Upper lobe of right lung (tissue), 1 donor: ENCODE measurements around the gene CALY. TPM values are rescaled to one million over a fixed set of nuclear protein-coding genes. Genes with fewer than 3 reads are reported as not detected.

Source experiments
- ATAC-seq: fragments of 200-7000 bp; cut with Tn5 transposase; one replicate; pipeline ENCODE4 v1.9.1; 2020; ENCODE audit warnings: mild to moderate bottlenecking, moderate library complexity
- DNase-seq: peaks from one replicate; pipeline ENCODE4 v3.0.0-alpha.2; 2020
- H3K27ac ChIP-seq: fragments of 200-600 bp; one replicate; pipeline ENCODE4 v1.8.0; 2022
- H3K27me3 ChIP-seq: fragments of 200-600 bp; one replicate; pipeline ENCODE4 v1.8.0; 2022; ENCODE audit warnings: mild to moderate bottlenecking
- H3K36me3 ChIP-seq: fragments of 200-600 bp; one replicate; pipeline ENCODE4 v1.8.0; 2022
- H3K4me1 ChIP-seq: fragments of 200-600 bp; one replicate; pipeline ENCODE4 v1.8.0; 2022
- H3K4me3 ChIP-seq: fragments of 200-600 bp; one replicate; pipeline ENCODE4 v1.8.0; 2022; ENCODE audit warnings: mild to moderate bottlenecking
- H3K9me3 ChIP-seq: fragments of 200-600 bp; one replicate; pipeline ENCODE4 v1.8.0; 2022
- CTCF ChIP-seq: fragments of 200-600 bp; IDR thresholded peaks from one replicate; pipeline ENCODE4 v1.8.0; 2022; ENCODE audit warnings: antibody characterized with exemption
- intact Hi-C: fragments of 100-400 bp; cut with DNase I; formaldehyde crosslinking; loops from one replicate; pipeline ENCODE4 v1.11.0; 2022
- total RNA-seq: library from RNA; stranded (reverse); fragmentation: NEBNext Ultra II Directional; extraction: Animal tissue kit (Norgen Biotek cat#: 25700); gene quantifications from one replicate; pipeline ENCODE4 v1.2.1, GENCODE V29; 2021
- donor health status: DM: no; HTN: yes; CAD: no; lungs with severe emphysema.

CALY gene
- total RNA-seq, 1 donor from 2014 or later = not detected

- Histone ChIP-seq H3K36me3 (no peaks in the 10 kb centered on the region), H3K4me3 (no peak overlapping the region), H3K4me1 (peaks cover 11% of the 10 kb centered on the region), H3K27me3 (no peaks in the 10 kb centered on the region), H3K9me3 (no peaks in the 10 kb centered on the region), H3K27ac (no peak overlapping the region)
- ATAC-seq = no peak
- intact Hi-C loops = no loop called here
- TF ChIP-seq CTCF = no peak
- no peak for DNase-seq
These were observed 18.1 kb upstream of the CALY start for GRCh38 chr10:133354672-133355240.

GRCh38 chr10:133353988-133354605, 17.4 kb upstream of the CALY start:
- H3K27me3 ChIP-seq = no peaks in the 10 kb centered on the region
- no peaks in the 10 kb centered on the region for H3K9me3 ChIP-seq
- DNase-seq (no peak), ATAC-seq (no peak)
- peaks cover 11% of the 10 kb centered on the region for H3K4me1 ChIP-seq
- no peak overlapping the region for H3K27ac ChIP-seq
- intact Hi-C loops = no loop called here
- no peaks in the 10 kb centered on the region for H3K36me3 ChIP-seq
- TF ChIP-seq CTCF = no peak
- no peak overlapping the region for H3K4me3 ChIP-seq

GRCh38 chr10:133353202-133353959, 16.7 kb upstream of the CALY start:
- ATAC-seq (no peak), DNase-seq (no peak)
- intact Hi-C loops = no loop called here
- Histone ChIP-seq H3K27me3 (peaks cover under 1% of the 10 kb centered on the region), H3K36me3 (no peaks in the 10 kb centered on the region), H3K27ac (no peak overlapping the region), H3K4me1 (peaks cover 11% of the 10 kb centered on the region), H3K9me3 (no peaks in the 10 kb centered on the region), H3K4me3 (no peak overlapping the region)
- TF ChIP-seq CTCF = no peak

- intact Hi-C loops = no loop called here
- H3K27me3 ChIP-seq = peaks cover 16% of the 10 kb centered on the region
- ATAC-seq = no peak
- TF ChIP-seq CTCF = no peak
- H3K27ac ChIP-seq = no peak overlapping the region
- H3K36me3 ChIP-seq = no peaks in the 10 kb centered on the region
- no peak overlapping the region for H3K4me3 ChIP-seq
- peaks cover 3% of the 10 kb centered on the region for H3K4me1 ChIP-seq
- no peak for DNase-seq
- no peaks in the 10 kb centered on the region for H3K9me3 ChIP-seq
These were observed 15.0 kb upstream of the CALY start for GRCh38 chr10:133351408-133352318.

GRCh38 chr10:133350950-133351329, 14.2 kb upstream of the CALY start:
- intact Hi-C loops = no loop called here
- no peak overlapping the region for H3K4me3 ChIP-seq
- ATAC-seq (no peak), DNase-seq (no peak)
- H3K4me1 ChIP-seq = no peaks in the 10 kb centered on the region
- peaks cover 21% of the 10 kb centered on the region for H3K27me3 ChIP-seq
- H3K27ac ChIP-seq = no peak overlapping the region
- no peaks in the 10 kb centered on the region for H3K36me3 ChIP-seq
- TF ChIP-seq CTCF = no peak
- no peaks in the 10 kb centered on the region for H3K9me3 ChIP-seq
